Subcutaneous adipose tissue (tissue), 4 donors: Measurements from ENCODE around the gene DCTD. TPM values are rescaled to one million over a fixed set of nuclear protein-coding genes. Genes with fewer than 3 reads are reported as not detected.

Experiments used
- CTCF ChIP-seq: fragments of 450-650 bp; IDR thresholded peaks from one replicate; pipeline ENCODE4 v1.5.1; 2016; ENCODE audit warnings: low read depth, mild to moderate bottlenecking, control low read depth, antibody characterized with exemption, moderate library complexity
- total RNA-seq, 4 donors: library from RNA; depleted of rRNA; stranded (reverse); fragments of >200 nt; gene quantifications; one replicate each; pipeline ENCODE4 v1.1.0, GENCODE V29; 2016

DCTD gene
- total RNA-seq, 4 donors from 2014 or later = 50.1 to 64.4 (median 63.2) TPM

GRCh38 chr4:182848685-182849084 lies 68.5 kb downstream of the DCTD start:
- TF ChIP-seq CTCF = no peak

GRCh38 chr4:182847576-182848450 lies 69.4 kb downstream of the DCTD start:
- no peak for TF ChIP-seq CTCF

- TF ChIP-seq CTCF = no peak
Observed at GRCh38 chr4:182846036-182846435, 71.2 kb downstream of the DCTD start.

- no peak for TF ChIP-seq CTCF
Observed at GRCh38 chr4:182845618-182846017, 71.6 kb downstream of the DCTD start.

- TF ChIP-seq CTCF = no peak
Observed at GRCh38 chr4:182843808-182844325, 73.3 kb downstream of the DCTD start.

GRCh38 chr4:182842759-182843390 lies 74.3 kb downstream of the DCTD start:
- TF ChIP-seq CTCF = no peak

- TF ChIP-seq CTCF = no peak
Observed at GRCh38 chr4:182842104-182842600, 75.0 kb downstream of the DCTD start.
